Stimulated activated CD4-positive, alpha-beta T cell treated with anti-CD3 and anti-CD28 coated beads, Interleukin-12 subunit alpha, Interleukin-12 subunit beta, amount 100 ng/mL, for 4 hours (primary cell): Measurements from ENCODE around the gene PFN4.
A peak's percentile ranks its signal among the peaks of the same experiment; 100 is the strongest.

Experiments
- DNase-seq: peaks from one replicate; pipeline ENCODE4 v3.0.0-alpha.2; 2020

PFN4 gene

GRCh38 chr2:24076849-24077534 lies 46.1 kb downstream of the PFN4 start:
- DNase-seq = peak; percentile 15

DNA sequence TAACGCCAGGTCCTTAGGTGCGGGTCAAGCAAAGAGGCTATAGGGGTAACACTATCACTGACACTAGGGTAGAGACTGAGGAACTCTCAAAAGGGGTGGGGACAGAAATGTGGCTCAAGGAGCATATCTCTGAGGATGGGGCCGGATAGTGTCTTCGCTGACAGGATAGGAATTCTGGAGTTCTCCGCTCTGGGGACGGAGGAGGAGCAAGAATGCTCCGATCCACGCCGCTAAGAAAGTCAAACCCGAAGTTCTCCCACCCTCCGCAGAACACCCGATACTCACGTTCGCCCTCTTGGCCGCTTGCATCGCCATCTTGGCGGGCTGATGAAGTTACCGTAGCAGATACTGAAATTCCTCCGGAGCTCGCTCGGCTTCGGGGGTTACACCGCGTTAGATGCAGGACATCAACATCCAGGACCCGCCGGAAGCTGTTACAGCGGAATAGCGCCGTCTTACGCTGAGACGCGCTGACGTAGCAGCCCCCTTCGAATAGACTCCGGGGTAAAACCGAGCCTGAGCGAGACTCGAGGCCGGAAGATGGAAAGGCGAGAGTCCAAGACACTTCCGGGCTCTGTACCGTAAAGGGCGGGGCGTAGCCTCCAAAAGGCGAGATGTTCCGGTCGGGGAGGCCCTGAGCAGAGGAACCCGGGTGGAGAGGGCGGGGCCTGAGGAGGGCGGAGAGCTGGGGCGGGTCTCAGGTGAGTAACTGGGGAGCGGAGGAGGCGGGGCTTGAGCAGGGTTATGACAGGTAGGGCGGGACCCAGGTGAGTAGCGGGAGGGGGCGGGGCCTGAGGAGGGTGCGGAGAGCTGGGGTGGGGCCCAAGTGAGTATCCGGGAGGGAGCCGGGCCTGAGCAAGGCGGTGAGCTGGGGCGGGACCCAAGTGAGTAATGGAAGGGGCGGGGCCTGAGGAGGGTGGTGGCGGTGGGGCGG lies 47.0 kb downstream of the PFN4 start, which contains the start of gene SF3B6:
SF3B6 (minus strand) TSS at position 412 of the 934 bp plus-strand sequence; CDS start at position 315, 97 bp downstream.
- peak; percentile 99 for DNase-seq

DNA sequence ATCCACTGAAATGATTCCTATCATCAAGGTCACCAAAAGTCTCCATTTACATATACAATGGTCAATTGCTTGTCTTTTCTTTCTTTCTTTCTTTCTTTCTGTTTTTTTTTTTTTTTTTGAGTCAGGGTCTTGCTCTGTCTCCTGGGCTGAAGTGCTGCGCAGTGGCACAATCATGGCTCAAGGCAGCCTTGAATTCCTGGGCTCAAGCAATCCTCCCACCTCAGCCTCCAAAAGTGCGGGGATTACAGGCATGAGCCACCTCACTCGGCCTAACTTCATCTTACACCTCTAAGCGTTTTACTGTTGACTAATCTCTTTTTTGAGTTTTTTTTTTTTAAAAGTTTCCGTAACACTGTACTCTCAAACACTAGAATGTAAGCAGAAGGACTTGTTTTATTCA lies 47.9 kb downstream of the PFN4 start:
- DNase-seq = no peak

DNA sequence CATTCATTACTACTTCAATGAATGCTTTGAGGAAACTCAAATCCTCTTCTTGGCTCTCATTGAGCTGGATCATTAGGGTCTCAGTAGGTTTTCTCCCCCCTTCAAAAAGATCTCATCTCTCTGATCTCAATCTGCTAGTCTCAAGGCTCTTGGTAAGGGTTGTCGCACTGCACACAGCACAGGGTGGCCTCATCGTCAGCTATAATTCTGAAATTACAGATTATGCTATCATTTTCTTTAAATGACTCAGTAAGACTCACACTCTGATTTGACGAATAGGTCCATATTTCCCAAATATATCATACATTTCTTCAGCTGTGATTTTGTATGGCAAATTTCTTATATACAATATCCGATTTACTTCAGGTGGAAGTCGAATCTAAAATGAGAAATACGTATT lies 49.3 kb downstream of the PFN4 start:
- DNase-seq = no peak

GRCh38 chr2:24072259-24072658 lies 50.9 kb downstream of the PFN4 start:
- DNase-seq = no peak

GRCh38 chr2:24065341-24065740 lies 57.8 kb downstream of the PFN4 start:
- DNase-seq = no peak
